Measurements from ENCODE around the gene ITGAE.
"Not testable (repeated sequence)": the region's sequence is repeated elsewhere in the genome, so short reads cannot be mapped to it uniquely, and the experiment has no call there.

Gene ITGAE

GRCh38 chr17:3845291-3845620, 44.3 kb upstream of the ITGAE start:
- no peak for TF ChIP-seq CTCF (IDR thresholded peaks at IDR 0.05; ENCODE audit: extremely low read depth, missing control alignments)
- peak; percentile 66 for DNase-seq (ENCODE audit: low spot score)

GRCh38 chr17:3844556-3844955, 43.6 kb upstream of the ITGAE start:
- DNase-seq (ENCODE audit: low spot score): not testable (repeated sequence)

DNA sequence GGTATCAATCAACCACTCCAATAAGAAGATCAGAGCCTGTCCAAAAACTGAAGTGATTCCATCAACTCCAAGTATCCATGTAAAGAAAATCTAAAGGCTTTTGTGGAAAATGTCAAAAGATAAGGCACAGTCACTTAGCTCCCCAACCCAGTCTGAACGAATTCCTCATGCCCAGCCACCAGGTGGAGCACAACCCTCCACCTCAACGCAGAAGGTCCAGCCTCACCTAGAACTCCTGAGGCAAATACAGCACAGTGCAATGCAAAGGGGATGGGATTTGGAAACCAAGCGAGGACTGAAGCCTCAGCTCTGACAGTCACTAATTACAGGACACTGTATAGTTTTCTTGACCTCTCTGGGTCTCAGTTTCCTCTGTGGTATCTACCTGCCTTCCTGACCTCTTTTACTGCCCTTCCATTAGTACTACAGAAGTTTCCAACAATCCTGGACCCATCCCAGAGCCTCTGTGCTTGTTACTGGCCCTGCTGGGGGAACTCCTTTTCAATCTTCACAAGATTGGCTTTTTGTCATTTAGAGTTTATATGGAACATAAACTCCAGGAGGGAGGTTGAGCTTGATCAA, 43.0 kb upstream of the ITGAE start:
- TF ChIP-seq CTCF (IDR thresholded peaks at IDR 0.05; ENCODE audit: extremely low read depth, missing control alignments): peak; percentile 73
- peak; percentile 67 for DNase-seq (ENCODE audit: low spot score)

DNA sequence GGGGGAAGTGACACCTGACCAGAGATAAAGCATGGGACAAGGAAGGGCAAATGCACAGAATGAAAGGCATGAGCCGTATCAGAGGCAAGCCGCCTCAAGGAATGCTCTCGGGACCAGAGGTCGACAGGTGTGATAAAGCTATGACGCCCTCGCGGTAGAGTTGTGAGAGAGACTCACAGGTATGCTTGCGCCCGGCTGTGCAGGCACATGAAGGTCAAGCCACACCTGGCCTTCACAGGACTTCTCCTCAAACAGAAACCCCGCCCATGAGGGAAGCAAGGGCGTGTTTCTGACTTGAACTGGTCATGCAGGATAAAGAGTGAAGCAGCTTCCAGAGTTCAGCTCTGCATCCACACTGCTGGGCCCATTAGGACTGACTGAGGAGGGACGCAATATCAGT, 37.2 kb upstream of the ITGAE start:
- DNase-seq (ENCODE audit: low spot score): no peak
- no peak for TF ChIP-seq CTCF (IDR thresholded peaks at IDR 0.05; ENCODE audit: extremely low read depth, missing control alignments)

GRCh38 chr17:3836551-3836950, 35.6 kb upstream of the ITGAE start:
- TF ChIP-seq CTCF (IDR thresholded peaks at IDR 0.05; ENCODE audit: extremely low read depth, missing control alignments): no peak
- DNase-seq (ENCODE audit: low spot score): no peak

- DNase-seq (ENCODE audit: low spot score): no peak
- TF ChIP-seq CTCF (IDR thresholded peaks at IDR 0.05; ENCODE audit: extremely low read depth, missing control alignments): no peak
These were observed 34.6 kb upstream of the ITGAE start for GRCh38 chr17:3835410-3836229.

DNA sequence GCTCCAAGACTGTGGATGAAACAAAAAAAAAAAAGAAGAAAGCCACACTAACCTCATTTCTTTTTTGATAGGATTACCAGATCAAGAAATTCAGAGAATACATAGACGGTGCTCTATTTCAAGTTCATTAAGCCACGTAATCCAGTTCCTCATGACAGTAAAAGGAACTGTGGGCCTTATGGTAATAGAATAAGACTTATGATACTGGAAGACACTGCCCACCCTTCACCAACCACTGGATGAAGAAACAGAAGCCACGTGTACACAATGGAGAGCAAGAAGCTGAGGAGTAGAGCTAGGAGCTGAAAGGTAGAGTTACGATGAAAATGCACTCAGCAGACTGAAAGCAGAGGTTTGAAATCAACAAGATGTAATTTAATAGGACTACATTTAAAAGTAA, 33.8 kb upstream of the ITGAE start:
- no peak for TF ChIP-seq CTCF (IDR thresholded peaks at IDR 0.05; ENCODE audit: extremely low read depth, missing control alignments)
- no peak for DNase-seq (ENCODE audit: low spot score)

- DNase-seq (ENCODE audit: low spot score): no peak
- TF ChIP-seq CTCF (IDR thresholded peaks at IDR 0.05; ENCODE audit: extremely low read depth, missing control alignments): no peak
These were observed 27.9 kb upstream of the ITGAE start for GRCh38 chr17:3828852-3829232.

Measured in GM20000 (cell line).